A673 (cell line): ENCODE results near the gene VPS26B.

Source experiments
- EZH2 ChIP-seq: fragments of 200-600 bp; sonication (generic); IDR thresholded peaks from 2 replicates; pipeline ENCODE4 v1.6.1; 2017; ENCODE audit warnings: borderline replicate concordance, low read depth, mild to moderate bottlenecking, mixed read lengths, antibody characterized with exemption, low read length; ENCODE audit not compliant: poor library complexity, severe bottlenecking
- TF ChIP-seq, protein P1 (sequence below): fragments of 300-800, 200-600 bp; sonication (generic); conservative IDR thresholded peaks from 2 replicates; pipeline ENCODE4 v1.5.1; 2017; ENCODE audit warnings: low read depth, mild to moderate bottlenecking, antibody characterized with exemption, low read length, moderate library complexity, mixed read lengths

DNA sequence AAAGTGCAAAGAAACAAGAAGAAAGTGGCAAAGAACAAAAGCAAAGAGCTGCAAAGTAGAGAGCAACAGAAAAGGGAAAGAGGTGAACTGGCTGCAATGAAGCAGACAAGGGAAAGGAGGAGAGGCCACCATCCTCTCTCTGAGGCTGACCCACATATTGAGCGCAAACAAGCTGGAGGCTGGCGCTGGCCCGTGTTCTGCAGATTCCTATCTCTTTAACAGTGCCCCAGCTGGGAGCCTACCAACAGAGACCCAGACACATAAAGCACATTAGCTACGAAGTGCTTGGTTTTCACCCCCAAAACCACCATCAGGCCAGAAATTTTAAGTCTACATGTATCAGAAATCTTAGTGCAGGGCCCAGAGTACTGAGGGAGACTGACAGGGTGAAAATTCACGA lies 18.3 kb upstream of the VPS26B start:
- TF ChIP-seq, protein P1, sequence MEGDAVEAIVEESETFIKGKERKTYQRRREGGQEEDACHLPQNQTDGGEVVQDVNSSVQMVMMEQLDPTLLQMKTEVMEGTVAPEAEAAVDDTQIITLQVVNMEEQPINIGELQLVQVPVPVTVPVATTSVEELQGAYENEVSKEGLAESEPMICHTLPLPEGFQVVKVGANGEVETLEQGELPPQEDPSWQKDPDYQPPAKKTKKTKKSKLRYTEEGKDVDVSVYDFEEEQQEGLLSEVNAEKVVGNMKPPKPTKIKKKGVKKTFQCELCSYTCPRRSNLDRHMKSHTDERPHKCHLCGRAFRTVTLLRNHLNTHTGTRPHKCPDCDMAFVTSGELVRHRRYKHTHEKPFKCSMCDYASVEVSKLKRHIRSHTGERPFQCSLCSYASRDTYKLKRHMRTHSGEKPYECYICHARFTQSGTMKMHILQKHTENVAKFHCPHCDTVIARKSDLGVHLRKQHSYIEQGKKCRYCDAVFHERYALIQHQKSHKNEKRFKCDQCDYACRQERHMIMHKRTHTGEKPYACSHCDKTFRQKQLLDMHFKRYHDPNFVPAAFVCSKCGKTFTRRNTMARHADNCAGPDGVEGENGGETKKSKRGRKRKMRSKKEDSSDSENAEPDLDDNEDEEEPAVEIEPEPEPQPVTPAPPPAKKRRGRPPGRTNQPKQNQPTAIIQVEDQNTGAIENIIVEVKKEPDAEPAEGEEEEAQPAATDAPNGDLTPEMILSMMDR = no peak
- TF ChIP-seq EZH2 = no peak
